Glutamatergic neuron (in vitro differentiated cells): ENCODE data around the gene ANTXR1. TPM values are rescaled to one million over a fixed set of nuclear protein-coding genes. Genes with fewer than 3 reads are reported as not detected.

Source experiments
- DNase-seq: peaks from one replicate; pipeline ENCODE4 v3.0.0; 2022
- H3K27ac Mint-ChIP-seq: one replicate; pipeline ENCODE4 v1.8.0; 2020; ENCODE audit warnings: mild to moderate bottlenecking, mixed read lengths, inconsistent platforms; ENCODE audit not compliant: unreplicated experiment
- H3K27me3 Mint-ChIP-seq: one replicate; pipeline ENCODE4 v1.8.0; 2020; ENCODE audit warnings: mild to moderate bottlenecking, moderate library complexity, mixed read lengths, inconsistent platforms; ENCODE audit not compliant: unreplicated experiment
- H3K36me3 Mint-ChIP-seq: one replicate; pipeline ENCODE4 v1.8.0; 2020; ENCODE audit warnings: mild to moderate bottlenecking, mixed read lengths, inconsistent platforms; ENCODE audit not compliant: unreplicated experiment
- H3K4me1 Mint-ChIP-seq: one replicate; pipeline ENCODE4 v1.8.0; 2020; ENCODE audit warnings: mild to moderate bottlenecking, low read depth, mixed read lengths, inconsistent platforms; ENCODE audit not compliant: unreplicated experiment
- H3K4me3 Mint-ChIP-seq: one replicate; pipeline ENCODE4 v1.8.0; 2020; ENCODE audit warnings: mild to moderate bottlenecking, mixed read lengths, inconsistent platforms; ENCODE audit not compliant: unreplicated experiment
- H3K9me3 Mint-ChIP-seq: one replicate; pipeline ENCODE4 v1.8.0; 2020; ENCODE audit warnings: mild to moderate bottlenecking, moderate library complexity, mixed read lengths, inconsistent platforms; ENCODE audit not compliant: unreplicated experiment
- total RNA-seq: library from RNA; stranded (reverse); fragmentation: NEBNext Ultra II Directional; extraction: Animal tissue kit (Norgen Biotek cat#: 25700); gene quantifications from one replicate; pipeline ENCODE4 v1.2.1, GENCODE V29; 2021; ENCODE audit not compliant: unreplicated experiment
- TF ChIP-seq, protein P1 (sequence below): fragments of 200-600 bp; sonication (generic); IDR thresholded peaks from one replicate; pipeline ENCODE4 v1.5.0; 2021; ENCODE audit not compliant: partially characterized antibody, unreplicated experiment

ANTXR1 gene
- total RNA-seq, 1 donor from 2014 or later = 26.7 TPM

DNA sequence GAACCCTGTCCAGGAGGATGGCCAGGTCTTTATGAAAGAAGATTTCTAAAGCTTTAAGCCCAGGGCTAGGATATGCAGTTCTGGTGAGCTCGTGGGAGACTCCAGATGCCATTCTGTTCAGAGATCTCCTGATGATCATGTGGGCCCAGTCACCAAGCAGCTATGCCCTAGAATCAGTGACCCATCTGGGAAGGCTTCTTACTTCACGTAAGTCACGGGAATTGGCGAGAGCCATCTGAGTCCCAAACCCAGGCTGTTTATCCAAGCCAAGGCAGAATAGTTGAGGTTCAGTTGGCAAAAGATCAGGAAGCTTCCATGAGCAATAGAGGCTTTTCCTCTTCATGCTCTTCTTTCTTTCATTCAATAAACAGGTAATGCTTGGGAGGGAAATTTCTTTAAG is 23.9 kb downstream of the ANTXR1 start:
- Mint-ChIP-seq H3K36me3 (no peaks in the 10 kb centered on the region), H3K4me1 (peaks cover 7% of the 10 kb centered on the region), H3K4me3 (no peak overlapping the region), H3K27me3 (no peaks in the 10 kb centered on the region), H3K9me3 (peaks cover 2% of the 10 kb centered on the region), H3K27ac (no peak overlapping the region)
- DNase-seq = no peak
- TF ChIP-seq, protein P1, sequence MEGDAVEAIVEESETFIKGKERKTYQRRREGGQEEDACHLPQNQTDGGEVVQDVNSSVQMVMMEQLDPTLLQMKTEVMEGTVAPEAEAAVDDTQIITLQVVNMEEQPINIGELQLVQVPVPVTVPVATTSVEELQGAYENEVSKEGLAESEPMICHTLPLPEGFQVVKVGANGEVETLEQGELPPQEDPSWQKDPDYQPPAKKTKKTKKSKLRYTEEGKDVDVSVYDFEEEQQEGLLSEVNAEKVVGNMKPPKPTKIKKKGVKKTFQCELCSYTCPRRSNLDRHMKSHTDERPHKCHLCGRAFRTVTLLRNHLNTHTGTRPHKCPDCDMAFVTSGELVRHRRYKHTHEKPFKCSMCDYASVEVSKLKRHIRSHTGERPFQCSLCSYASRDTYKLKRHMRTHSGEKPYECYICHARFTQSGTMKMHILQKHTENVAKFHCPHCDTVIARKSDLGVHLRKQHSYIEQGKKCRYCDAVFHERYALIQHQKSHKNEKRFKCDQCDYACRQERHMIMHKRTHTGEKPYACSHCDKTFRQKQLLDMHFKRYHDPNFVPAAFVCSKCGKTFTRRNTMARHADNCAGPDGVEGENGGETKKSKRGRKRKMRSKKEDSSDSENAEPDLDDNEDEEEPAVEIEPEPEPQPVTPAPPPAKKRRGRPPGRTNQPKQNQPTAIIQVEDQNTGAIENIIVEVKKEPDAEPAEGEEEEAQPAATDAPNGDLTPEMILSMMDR = no peak

DNA sequence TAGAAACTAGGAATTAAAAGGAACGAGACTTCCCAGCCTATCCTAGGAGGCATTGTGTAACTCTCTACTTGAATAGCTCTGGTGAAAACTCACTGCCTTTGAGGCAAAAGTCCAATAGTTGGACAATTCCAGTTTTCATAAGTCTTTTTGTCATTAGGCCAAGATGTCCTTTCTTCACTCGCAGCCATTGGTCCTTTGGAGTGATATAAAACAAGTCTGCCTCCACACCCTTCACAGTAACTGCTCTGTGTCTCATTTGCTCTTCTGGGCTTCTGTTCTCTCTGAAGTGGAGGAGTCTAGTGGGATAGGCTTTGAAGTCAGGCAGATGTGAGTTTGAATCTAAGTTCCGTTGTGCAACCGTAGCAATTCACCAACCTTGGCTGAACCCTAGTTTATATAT is 28.2 kb downstream of the ANTXR1 start:
- TF ChIP-seq, protein P1 = no peak
- no peaks in the 10 kb centered on the region for H3K4me1 Mint-ChIP-seq
- H3K27ac Mint-ChIP-seq = no peak overlapping the region
- H3K4me3 Mint-ChIP-seq = no peak overlapping the region
- H3K9me3 Mint-ChIP-seq = no peaks in the 10 kb centered on the region
- no peak for DNase-seq
- no peaks in the 10 kb centered on the region for H3K36me3 Mint-ChIP-seq
- H3K27me3 Mint-ChIP-seq = peaks cover 1% of the 10 kb centered on the region

DNA sequence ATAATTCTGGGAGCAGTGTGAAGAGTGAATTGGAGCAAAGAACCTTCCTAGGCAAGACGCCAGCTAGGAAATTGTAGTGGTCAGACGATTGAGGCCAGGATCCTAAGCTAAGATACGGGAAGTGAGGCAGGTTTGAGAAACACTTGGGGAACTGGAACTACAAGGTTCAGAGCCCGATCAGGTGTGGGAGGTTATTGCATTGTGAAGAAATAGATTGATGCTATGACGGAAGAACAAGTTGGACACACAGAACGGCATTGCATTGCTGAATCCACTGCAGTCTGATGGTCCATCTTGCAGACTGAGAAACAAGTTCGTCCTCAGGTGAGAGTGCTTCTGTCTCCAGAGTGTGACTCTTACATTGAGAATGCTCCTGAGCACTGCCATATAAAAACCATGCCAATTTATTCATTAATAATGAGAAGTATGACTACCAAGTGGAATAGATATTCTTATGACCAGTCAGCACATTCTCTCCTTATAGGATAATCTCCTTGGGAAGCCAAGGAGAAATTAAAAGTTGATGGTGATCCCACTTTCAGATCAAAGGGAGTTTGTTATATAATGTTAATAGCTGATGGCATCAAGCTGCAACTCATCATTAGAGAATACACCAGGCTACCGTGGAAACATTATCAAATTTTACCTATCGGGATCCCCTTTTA is 30.9 kb downstream of the ANTXR1 start:
- no peak overlapping the region for H3K4me3 Mint-ChIP-seq
- no peak for DNase-seq
- no peak overlapping the region for H3K27ac Mint-ChIP-seq
- no peaks in the 10 kb centered on the region for H3K36me3 Mint-ChIP-seq
- no peaks in the 10 kb centered on the region for H3K9me3 Mint-ChIP-seq
- peaks cover 1% of the 10 kb centered on the region for H3K27me3 Mint-ChIP-seq
- H3K4me1 Mint-ChIP-seq = no peaks in the 10 kb centered on the region
- TF ChIP-seq, protein P1 = no peak

DNA sequence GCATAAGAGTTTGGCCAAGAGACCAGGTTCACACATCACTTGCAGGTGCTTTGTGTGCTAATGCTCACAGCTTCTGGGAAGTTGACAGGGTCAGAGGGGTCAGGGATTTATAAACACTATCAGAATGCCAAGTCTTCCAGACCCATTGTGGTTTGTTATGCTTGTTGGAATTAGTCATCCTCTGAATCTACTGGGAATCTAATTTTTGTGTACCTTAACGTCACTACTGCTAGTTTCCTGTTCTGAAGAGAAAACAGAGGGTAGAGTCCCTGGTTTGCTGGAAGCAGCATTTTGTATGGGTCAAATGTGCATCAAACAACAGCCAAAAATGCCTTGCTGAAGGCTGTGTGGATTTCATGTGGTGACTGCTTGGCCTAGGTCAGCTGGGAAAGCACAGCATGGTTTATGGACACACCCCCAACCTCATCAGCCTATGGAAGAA is 33.3 kb downstream of the ANTXR1 start:
- no peaks in the 10 kb centered on the region for H3K4me1 Mint-ChIP-seq
- H3K9me3 Mint-ChIP-seq = no peaks in the 10 kb centered on the region
- H3K4me3 Mint-ChIP-seq = no peak overlapping the region
- TF ChIP-seq, protein P1 = no peak
- no peak overlapping the region for H3K27ac Mint-ChIP-seq
- H3K36me3 Mint-ChIP-seq = no peaks in the 10 kb centered on the region
- no peak for DNase-seq
- peaks cover 1% of the 10 kb centered on the region for H3K27me3 Mint-ChIP-seq

DNA sequence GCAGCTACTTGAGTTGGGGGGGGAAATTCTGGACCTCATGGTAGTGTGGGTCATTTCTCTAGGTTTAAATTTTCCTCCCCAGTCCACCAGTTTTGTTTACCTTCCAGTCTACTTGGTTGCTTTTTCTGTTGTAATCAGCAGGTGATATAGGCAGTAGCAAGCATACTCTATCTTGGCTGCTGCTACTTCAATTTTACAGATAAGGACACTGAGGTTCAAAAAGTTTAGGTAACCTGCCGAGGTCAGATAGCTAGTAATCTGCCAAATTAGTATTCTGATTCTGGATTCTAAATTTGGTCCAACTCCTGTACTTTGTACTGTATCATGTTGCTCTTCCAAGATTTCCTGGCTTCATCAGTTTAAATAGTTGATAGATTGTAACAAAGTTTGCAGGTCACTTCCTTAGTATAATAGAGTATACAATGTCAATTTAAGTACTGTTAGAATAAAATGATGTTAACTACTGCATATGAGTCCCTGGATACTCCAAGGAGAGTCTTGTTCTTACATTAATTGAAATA is 34.7 kb downstream of the ANTXR1 start:
- H3K9me3 Mint-ChIP-seq = no peaks in the 10 kb centered on the region
- no peaks in the 10 kb centered on the region for H3K36me3 Mint-ChIP-seq
- no peak for DNase-seq
- no peaks in the 10 kb centered on the region for H3K4me1 Mint-ChIP-seq
- H3K27ac Mint-ChIP-seq = no peak overlapping the region
- H3K4me3 Mint-ChIP-seq = no peak overlapping the region
- TF ChIP-seq, protein P1 = no peak
- H3K27me3 Mint-ChIP-seq = peaks cover 1% of the 10 kb centered on the region
